Stimulated activated CD4-positive, alpha-beta T cell treated with anti-CD3 and anti-CD28 coated beads, Interleukin-1b, Interleukin-23, amount 100 ng/mL, for 48 hours (primary cell): ENCODE results near the gene INAVA.
"Not testable (repeated sequence)": the region's sequence is repeated elsewhere in the genome, so short reads cannot be mapped to it uniquely, and the experiment has no call there.

Experiments
- DNase-seq: peaks from one replicate; pipeline ENCODE4 v3.0.0-alpha.2; 2020

INAVA gene

DNA sequence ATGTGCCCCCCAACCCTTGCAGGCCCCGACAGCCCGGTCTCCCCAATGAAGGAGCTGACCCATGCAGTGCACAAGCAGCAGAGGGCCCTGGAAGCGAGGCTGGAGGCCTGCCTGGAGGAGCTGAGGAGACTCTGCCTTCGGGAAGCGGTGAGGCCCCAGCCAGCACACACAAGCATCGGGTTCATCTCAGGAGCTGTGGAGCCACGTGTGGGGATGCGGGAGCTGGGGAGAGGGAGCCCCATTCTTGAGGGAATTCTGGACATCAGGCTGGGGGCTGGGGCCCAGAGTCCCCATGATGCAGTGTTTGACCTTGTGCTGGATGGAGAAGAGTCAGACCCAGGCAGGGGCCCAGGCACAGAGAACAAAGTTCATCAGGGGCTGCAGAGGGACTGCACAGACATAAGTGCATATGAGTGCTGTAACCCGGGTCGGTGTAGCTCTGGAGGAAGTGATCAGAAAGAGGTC lies 4.8 kb downstream of the INAVA start:
- no peak for DNase-seq

DNA sequence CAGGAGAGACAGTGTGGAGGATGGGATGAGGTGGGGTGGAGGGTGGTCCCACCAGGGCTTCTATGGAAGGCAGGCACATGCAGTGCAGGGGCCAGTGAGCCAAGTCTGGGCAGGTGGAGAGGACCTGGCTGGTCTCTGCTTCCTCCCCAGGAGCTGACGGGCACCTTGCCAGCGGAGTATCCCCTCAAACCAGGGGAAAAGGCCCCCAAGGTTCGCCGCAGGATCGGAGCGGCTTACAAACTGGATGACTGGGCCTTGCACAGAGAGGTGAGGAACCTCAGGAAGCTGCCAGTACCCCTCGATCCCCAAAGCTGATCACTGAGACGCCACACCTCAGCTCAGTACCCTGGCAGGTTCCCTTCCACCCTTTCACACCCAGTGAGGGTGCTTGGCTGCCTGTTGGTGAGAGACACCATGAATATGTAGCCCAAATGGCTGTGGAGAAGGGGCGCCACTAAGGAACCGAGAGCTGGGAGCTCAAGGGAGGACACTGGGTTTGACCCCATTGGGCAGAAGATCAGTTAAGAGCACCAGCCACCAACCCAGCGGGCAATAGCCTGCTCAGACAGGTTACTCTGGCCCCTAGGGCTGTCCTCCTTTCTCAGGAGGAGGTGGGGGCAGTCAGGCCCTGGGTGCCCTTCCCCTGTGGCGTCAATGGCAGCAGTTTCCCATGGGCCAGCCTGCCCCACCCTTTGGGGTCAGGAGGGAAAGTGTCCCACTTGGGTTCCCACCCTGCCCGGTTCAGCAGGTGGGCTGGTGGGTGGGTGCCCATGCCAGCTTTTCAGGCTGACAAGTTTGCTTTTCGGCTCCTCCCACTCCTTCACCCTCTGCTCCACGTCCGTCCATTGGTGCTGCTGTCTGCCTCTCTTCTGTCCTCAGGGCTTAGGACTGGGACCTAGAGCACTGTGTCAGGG lies 5.5 kb downstream of the INAVA start:
- DNase-seq = no peak

GRCh38 chr1:200900877-200901276 lies 6.2 kb downstream of the INAVA start:
- no peak for DNase-seq

GRCh38 chr1:200901350-200901749 lies 6.7 kb downstream of the INAVA start:
- no peak for DNase-seq

DNA sequence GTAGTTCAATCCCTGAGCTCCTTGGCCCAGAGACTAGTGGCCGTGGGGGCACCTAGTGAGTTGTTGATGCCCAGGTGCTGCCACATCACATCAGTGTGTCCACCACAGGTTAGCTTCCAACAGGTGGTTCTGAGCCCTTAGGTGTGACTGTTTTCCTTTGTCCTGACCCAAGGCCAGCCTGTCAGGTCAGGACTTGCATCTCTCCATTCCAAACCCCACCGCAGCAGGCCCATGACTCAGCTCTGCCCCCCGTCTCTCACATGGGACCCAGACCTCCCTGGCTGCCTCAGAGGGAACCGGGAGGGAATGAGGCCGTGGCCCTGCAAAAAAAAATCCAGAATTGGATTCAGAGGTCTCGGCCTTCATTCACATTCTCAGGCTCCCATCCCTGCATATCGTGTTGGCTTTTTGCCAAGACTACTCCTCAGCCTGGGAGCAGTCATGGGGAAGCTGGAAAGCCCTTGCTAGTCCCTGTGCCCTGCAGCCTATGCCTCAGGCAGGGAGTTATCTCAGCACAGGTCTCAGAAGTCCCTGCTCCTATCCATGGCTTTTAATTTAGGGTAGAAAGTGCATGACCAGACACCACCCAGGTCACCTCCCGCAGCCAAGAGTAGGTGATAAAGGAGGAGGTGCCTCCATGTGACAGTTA lies 7.2 kb downstream of the INAVA start:
- no peak for DNase-seq

GRCh38 chr1:200903793-200904192 lies 9.1 kb downstream of the INAVA start:
- DNase-seq = no peak

GRCh38 chr1:200904772-200905171 lies 10.1 kb downstream of the INAVA start:
- no peak for DNase-seq

DNA sequence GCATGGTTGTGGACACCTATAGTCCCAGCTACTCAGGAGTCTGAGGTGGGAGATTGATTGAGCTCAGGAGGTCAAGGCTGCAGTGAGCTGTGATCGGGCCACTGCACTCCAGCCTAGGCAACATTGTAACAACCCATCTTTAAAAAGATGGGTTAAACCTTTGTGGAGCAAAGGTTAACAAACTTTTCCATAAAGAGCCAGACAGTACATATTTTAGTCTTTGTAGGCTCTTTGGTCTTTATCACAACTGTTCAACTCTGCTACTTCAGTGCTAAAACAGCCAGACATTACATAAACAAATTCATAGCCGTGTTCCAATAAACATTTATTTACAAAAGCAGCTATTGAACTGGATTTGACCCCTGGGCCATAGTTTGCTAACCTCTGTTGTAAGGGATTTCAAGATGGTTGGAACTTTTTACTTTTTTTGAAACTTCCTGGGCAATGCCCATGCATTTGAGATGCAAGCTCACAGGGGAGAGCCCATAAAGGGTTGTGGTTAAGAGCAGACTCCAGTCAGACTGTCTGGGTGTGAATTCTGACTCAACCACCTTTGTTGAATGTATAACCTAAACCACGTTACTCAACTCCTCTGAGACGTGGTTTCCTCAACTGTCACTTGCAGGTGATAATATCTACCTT lies 10.8 kb downstream of the INAVA start:
- DNase-seq = peak; percentile 54

DNA sequence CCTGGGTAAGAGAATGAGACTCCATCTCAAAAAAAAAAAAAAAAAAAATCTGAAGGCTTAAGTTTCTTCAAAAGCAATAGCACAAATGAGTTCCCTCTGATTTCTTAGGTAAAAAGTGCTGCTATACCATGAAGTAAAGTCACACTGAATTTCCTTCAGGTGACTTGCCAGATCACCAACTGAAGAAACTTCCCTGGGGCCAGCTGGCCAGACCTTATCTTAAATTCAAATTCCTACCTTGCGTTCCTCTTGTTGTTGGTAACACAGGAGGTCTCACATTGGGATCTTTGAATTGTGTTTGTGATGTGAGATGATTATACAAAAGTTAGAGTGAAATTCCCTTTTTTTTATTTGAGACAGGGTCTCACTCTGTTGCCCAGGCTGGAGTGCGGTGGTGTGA lies 11.8 kb downstream of the INAVA start:
- DNase-seq = no peak

- no peak for DNase-seq
Measured at GRCh38 chr1:200907611-200908097, 13.0 kb downstream of the INAVA start.

GRCh38 chr1:200908191-200908868 lies 13.6 kb downstream of the INAVA start:
- DNase-seq = no peak

- no peak for DNase-seq
Measured at GRCh38 chr1:200909071-200909470, 14.4 kb downstream of the INAVA start.

DNA sequence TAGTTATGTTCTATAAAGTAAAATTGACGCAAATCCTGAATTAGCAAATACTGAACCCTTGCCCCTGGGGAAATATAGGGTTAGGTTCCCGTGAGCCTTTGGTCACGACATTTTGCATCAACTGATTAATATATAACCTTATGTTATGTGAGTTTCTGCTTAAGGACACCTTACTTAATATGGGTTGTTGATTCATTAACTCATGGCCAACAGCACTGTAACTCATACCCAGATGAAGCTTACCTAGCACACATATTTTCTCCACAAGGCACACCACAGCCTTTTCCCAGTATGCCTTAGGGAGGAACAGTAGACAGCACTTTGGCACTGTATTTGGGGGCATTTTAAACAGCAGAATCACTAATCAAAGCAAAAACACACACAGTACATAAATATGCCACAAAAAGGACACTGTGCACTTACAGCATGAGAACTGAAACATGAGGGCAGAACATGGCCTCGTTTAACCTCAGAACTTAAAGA lies 15.1 kb downstream of the INAVA start:
- DNase-seq = no peak

GRCh38 chr1:200911361-200911760 lies 16.7 kb downstream of the INAVA start:
- DNase-seq = no peak

DNA sequence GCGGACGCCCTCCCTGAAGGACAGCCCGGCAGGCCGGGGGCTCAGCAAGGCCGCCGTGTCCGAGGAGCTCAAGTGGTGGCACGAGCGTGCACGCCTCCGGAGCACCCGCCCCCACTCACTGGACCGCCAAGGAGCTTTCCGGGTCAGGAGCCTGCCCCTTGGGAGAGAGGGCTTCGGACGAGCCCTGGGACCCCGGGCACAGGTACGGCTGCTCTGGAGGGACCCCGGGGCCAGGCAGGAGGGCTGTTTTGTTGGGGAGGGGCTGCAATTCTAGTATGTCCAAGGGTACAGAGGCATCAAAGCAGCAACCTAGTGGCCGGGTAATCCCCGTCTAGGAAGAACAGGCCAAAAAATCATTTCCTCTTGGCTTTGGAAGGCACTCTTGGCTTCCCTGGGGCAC lies 17.2 kb downstream of the INAVA start:
- not testable (repeated sequence) for DNase-seq

- no peak for DNase-seq
Measured at GRCh38 chr1:200912737-200913407, 18.2 kb downstream of the INAVA start.

DNA sequence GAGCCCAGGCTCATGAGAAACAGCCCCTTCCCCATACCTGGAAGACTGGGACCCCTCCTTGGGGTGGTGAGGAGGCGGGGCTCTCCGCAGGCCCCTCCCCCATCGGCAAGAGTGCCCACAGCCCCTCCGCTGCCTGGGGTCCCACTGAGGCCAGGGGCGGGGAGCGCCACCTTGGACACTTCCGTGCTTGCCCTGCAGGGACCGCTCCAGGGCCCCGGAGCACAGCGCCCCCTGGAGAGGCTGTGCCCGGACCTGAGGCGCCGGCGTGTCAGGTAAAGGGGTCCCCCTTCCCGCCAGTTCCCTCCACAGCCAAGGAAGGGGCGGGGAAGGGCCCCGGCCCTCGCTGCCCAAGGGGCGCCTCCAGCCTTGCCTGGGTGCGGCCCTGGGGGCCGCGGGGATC lies 21.5 kb downstream of the INAVA start:
- DNase-seq = no peak

DNA sequence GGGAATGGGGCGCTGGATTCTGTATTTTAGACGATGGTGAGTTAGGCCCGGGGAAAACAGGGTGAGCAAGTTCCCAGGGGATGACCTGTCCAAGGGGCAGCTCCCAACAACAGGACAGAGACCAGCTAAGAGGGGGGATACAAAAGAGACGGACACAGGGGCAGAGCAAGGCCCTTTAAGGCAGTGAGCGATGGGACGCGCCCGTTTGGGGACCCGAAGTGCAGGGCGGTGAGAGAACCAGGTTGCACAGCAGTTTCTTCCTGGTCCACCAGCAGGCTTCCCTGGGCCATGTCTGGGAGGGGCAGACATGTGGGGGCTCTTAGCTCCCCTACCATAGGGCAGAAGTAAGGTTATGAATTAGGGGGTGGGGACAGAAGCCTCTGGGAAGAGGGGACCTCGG lies 22.0 kb downstream of the INAVA start:
- no peak for DNase-seq

DNA sequence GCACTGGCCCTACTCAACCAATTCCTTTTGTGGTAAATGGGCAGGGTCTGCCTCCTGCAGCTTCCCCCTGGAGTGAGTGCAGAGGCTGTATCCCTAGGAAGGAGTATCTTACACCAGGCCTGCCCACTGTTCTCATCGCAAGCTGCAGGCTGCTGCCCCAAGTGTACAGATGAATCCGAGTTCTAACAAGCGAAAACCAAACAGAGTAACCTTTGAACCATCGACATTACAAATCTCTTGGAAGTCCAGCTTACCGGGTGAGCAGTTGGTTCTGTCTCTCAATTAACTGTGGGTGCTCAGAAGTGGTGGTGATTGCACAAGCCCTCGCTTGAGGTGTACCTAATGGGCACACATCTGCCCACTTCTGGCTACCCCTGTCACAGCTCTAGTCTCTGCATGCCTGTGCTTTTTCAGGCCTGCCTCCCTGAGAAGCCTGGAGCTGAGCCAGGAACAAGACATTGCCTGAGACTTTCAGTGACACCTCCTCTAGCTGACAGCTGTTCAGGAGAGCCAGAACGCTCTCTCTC lies 22.7 kb downstream of the INAVA start:
- no peak for DNase-seq

- DNase-seq = no peak
Measured at GRCh38 chr1:200918006-200918405, 23.3 kb downstream of the INAVA start.

- DNase-seq = no peak
Measured at GRCh38 chr1:200919386-200919785, 24.7 kb downstream of the INAVA start.

DNA sequence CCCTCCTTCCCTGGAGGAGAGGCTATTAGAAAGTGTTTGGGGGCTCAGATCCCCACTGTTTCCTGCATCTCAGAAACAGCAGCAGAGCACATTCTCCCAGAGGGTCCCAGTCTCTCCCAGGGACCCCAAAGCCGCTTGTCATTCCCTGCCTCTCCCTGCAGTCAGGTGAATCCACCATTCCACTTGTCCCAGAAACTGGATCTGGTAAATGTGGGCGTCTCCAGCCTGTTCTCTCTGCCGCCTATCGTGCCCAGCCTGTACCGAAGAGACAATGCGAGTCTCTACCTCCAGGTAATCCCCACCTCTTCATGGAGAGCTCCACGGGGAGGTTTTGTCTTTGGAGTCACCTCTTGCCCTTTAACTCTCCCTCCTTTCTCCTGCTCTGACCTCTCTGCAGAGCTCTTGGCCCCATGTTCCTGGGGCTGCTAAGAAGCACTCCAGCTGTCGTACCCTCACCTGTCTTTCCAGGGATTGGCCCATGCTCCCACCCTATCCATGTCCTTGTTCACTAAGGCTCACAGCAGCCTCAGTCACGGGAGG lies 26.9 kb downstream of the INAVA start:
- DNase-seq = no peak
